Breast epithelium (tissue), 4 donors: Measurements from ENCODE around the gene TRIM65. TPM values are rescaled to one million over a fixed set of nuclear protein-coding genes. Genes with fewer than 3 reads are reported as not detected.
"Not testable (repeated sequence)": the region's sequence is repeated elsewhere in the genome, so short reads cannot be mapped to it uniquely, and the experiment has no call there.

Experiments used
- DNase-seq, 2 donors: peaks; one replicate each; pipeline ENCODE4 v3.0.0-alpha.2; 2019; ENCODE audit warnings: low spot score in 2 of 2
- H3K27ac ChIP-seq, 2 donors: fragments of 200-600 bp; sonication (generic) in 1 of 2; one replicate each; pipeline ENCODE4 v1.5.1; 2016 to 2019; ENCODE audit warnings: mild to moderate bottlenecking in 1 of 2
- H3K27me3 ChIP-seq, 2 donors: fragments of 200-600 bp; sonication (generic) in 1 of 2; one replicate each; pipeline versions ENCODE4 v1.5.1 to v1.6.0; 2017 to 2019; ENCODE audit warnings: control low read depth in 1 of 2, mild to moderate bottlenecking in 1 of 2
- H3K36me3 ChIP-seq: fragments of 200-600 bp; one replicate; pipeline ENCODE4 v1.5.1; 2019
- H3K4me1 ChIP-seq, 2 donors: fragments of 200-600 bp; sonication (generic); one replicate each; pipeline ENCODE4 v1.5.1; 2016 to 2019; ENCODE audit warnings: control low read depth in 1 of 2
- H3K4me3 ChIP-seq, 3 donors: fragments of 200-600 bp; sonication (generic); 1 replicate in 2 of 3; 2 replicates in 1 of 3; pipeline ENCODE4 v1.5.1; 2016 to 2019; ENCODE audit warnings: mild to moderate bottlenecking in 3 of 3, moderate library complexity in 2 of 3
- H3K9me3 ChIP-seq, 2 donors: fragments of 200-600 bp; sonication (generic) in 1 of 2; one replicate each; pipeline ENCODE4 v1.5.1; 2016 to 2019; ENCODE audit warnings: control low read depth in 1 of 2
- POLR2A ChIP-seq: fragments of 450-650 bp; IDR thresholded peaks from one replicate; pipeline ENCODE4 v1.6.1; 2016; ENCODE audit warnings: antibody characterized with exemption, mild to moderate bottlenecking, moderate library complexity
- POLR2AphosphoS5 ChIP-seq, 3 donors: sonication (generic); formaldehyde crosslinking; IDR thresholded peaks; one replicate each; pipeline ENCODE4 v1.6.1; 2017; ENCODE audit warnings: antibody characterized with exemption in 3 of 3
- intact Hi-C: fragments of 100-400 bp; cut with DNase I; formaldehyde crosslinking; loops from one replicate; pipeline ENCODE4 v1.15.1; 2023; ENCODE audit warnings: low total_unique reads
- total RNA-seq, 3 donors: library from RNA; depleted of rRNA; stranded (reverse); fragments of >200 nt; gene quantifications; one replicate each; pipeline ENCODE4 v1.1.0, GENCODE V29; 2016
- TF ChIP-seq, protein P1 (sequence below), 3 donors: fragments of 450-650 bp; IDR thresholded peaks; one replicate each; pipeline ENCODE4 v1.5.1; 2016 to 2017; ENCODE audit warnings: antibody characterized with exemption in 3 of 3, mild to moderate bottlenecking in 3 of 3, moderate library complexity in 3 of 3

The TRIM65 gene
- total RNA-seq, 3 donors from 2014 or later = 16.7 to 28.8 (median 23.3) TPM

DNA sequence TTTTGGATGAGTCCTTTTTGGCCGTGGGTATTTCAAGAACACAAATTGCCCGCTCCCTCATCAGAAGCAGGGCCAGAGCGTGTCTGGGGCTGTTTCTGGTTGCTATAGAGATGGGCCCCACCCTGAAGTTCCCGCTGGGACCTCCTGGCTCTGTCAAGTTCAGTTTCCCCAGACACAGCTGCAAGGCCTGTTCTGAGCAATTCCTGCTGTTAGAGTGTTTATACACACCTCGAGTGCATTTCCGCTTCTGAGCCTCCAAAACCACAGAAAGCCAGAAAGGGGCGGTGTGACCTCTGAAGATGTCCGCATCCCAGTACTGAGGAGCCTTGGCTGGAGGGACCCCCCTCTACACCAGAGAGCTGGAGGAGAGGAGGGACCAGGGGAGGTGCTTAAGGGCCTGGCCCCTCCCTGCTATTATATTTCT lies 32.3 kb downstream of the TRIM65 start:
- H3K4me3 ChIP-seq = no peak overlapping the region
- intact Hi-C loops = no loop called here
- H3K9me3 ChIP-seq = no peaks in the 10 kb centered on the region
- H3K27me3 ChIP-seq = no peaks in the 10 kb centered on the region
- H3K27ac ChIP-seq = peak overlapping the region; percentile 71 to 82
- peak in 1 of 2 donors; percentile 48 for DNase-seq
- TF ChIP-seq POLR2A (no peak), POLR2AphosphoS5 (IDR thresholded peaks at IDR 0.05) (no peak)
- TF ChIP-seq, protein P1, sequence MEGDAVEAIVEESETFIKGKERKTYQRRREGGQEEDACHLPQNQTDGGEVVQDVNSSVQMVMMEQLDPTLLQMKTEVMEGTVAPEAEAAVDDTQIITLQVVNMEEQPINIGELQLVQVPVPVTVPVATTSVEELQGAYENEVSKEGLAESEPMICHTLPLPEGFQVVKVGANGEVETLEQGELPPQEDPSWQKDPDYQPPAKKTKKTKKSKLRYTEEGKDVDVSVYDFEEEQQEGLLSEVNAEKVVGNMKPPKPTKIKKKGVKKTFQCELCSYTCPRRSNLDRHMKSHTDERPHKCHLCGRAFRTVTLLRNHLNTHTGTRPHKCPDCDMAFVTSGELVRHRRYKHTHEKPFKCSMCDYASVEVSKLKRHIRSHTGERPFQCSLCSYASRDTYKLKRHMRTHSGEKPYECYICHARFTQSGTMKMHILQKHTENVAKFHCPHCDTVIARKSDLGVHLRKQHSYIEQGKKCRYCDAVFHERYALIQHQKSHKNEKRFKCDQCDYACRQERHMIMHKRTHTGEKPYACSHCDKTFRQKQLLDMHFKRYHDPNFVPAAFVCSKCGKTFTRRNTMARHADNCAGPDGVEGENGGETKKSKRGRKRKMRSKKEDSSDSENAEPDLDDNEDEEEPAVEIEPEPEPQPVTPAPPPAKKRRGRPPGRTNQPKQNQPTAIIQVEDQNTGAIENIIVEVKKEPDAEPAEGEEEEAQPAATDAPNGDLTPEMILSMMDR (IDR thresholded peaks at IDR 0.05) = peak in 1 of 3 donors; percentile 13
- H3K36me3 ChIP-seq = no peaks in the 10 kb centered on the region
- H3K4me1 ChIP-seq = peaks cover 0 to 4% of the 10 kb centered on the region in 2 donors

DNA sequence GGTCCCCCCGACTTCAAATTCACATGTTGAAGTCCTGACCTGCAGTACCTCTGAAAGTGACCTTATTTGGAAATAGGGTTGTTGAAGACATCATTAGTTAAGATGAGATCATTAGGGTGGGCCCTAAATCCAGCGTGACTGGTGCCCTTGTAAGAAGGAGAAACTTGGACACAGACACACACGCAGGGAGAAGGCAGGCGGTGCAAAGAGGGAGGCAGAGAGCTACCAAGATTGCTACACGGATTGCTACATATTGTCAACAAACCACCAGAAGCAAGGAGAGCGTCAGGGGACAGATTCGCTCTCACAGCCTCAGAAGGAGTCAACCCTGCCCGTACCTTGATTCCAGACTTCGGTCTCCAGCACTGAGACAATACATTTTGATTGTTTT lies 34.8 kb downstream of the TRIM65 start:
- no peaks in the 10 kb centered on the region for H3K27me3 ChIP-seq
- no peak overlapping the region for H3K4me3 ChIP-seq
- H3K36me3 ChIP-seq = no peaks in the 10 kb centered on the region
- TF ChIP-seq, protein P1 (IDR thresholded peaks at IDR 0.05) = no peak
- TF ChIP-seq POLR2A = no peak
- peak in 1 of 3 donors; percentile 31 for TF ChIP-seq POLR2AphosphoS5 (IDR thresholded peaks at IDR 0.05)
- peak overlapping the region in 1 of 2 donors; percentile 12 for H3K27ac ChIP-seq
- no peaks in the 10 kb centered on the region for H3K9me3 ChIP-seq
- DNase-seq = no peak
- no peaks in the 10 kb centered on the region for H3K4me1 ChIP-seq
- intact Hi-C loops = no loop called here

DNA sequence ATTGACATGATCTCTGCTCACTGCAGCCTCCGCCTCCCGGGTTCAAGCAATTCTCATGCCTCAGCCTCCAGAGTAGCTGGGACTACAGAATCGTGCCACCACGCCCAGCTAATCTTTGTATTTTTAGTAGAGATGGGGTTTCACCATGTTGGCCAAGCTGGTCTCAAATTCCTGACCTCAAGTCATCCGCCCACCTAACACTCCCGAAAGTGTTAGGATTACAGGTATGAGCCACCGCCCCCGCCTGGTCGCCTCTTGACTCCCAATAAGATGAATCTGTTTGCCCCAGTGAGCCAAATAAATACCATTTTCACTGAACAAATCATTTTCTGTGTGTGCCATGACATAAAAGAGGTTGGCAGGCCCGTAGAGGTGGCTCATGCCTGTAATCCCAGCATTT lies 37.4 kb downstream of the TRIM65 start:
- H3K27me3 ChIP-seq, intact Hi-C loops, DNase-seq, H3K9me3 ChIP-seq, H3K4me3 ChIP-seq, H3K27ac ChIP-seq, H3K36me3 ChIP-seq, H3K4me1 ChIP-seq: not testable (repeated sequence)

DNA sequence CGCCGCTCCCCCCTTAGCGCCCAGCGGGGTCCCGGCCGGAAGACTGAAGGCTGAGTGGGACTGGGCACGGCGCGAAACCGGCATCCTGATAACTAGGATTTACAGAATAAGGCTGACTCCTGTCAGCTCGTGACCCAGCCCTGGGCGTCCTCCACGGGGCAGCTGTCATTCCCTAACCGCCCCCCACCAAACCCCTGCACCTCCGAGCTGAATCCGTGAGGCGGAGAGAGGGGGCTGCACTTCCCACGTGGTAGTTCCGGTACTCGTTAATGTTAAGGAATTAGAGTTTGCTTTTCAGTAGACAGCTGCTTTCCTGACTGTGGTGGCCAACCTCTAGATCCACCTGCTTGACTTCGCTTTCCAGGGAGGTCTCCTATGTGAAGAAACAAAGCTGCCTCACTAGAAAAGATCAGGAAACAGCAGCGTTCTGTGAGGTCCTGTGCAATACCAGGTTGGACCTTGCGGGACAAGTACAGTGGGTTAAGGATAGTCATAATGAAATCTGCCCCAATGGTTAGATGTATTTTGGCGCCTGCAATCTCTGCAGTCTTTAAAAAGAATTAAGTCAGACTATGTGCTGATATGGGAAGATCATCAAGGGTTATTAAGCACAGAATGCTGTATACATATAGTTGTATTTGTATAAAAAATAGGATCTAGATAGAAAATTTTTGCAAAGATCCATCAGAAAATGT lies 40.5 kb downstream of the TRIM65 start:
- H3K9me3 ChIP-seq = no peaks in the 10 kb centered on the region
- peak overlapping the region; percentile 87 to 99 (median 91) for H3K4me3 ChIP-seq
- TF ChIP-seq POLR2AphosphoS5 (IDR thresholded peaks at IDR 0.05) (no peak), POLR2A (no peak)
- TF ChIP-seq, protein P1 (IDR thresholded peaks at IDR 0.05) = peak in 2 of 3 donors; percentile 8 to 16
- DNase-seq = no peak
- peak overlapping the region; percentile 99 for H3K27ac ChIP-seq
- no peaks in the 10 kb centered on the region for H3K36me3 ChIP-seq
- peaks cover 0 to 5% of the 10 kb centered on the region in 2 donors for H3K4me1 ChIP-seq
- intact Hi-C loops = no loop called here
- H3K27me3 ChIP-seq = no peaks in the 10 kb centered on the region

DNA sequence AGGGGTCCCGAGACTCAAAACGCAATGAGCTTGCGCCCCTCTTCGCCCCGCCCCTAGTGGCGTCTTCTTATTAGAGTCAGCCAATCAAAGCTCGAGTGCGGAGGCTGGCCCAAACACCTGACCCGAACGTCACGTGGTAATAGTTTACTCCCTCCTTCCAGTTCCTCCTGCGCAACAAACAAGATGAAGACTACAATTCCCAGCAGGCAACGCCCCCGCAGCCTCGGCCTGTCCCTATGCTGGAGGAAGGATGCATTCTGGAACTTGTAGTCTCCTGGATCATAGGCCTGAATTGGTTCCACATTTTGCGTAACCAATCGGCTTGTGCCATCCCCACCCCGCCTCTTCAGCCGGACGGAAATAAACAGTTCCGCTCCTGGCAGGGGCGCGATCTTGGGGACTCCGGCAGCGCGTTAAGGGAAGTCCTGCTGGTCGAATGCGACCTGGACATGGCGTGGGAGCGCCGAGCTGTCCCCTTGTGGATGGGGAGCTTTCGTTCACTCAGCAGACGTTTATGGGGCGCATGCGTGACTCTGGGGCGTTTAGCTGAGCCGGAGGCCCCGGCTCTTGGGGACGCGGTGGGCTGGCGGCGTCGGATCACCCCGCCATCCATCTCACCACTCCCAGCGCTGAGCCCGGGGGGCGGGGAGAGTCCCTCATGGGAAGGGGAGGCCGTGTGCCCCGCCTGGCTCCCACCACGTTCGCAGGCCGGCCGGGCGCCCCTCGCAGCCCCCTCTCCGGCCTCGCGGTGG lies 41.3 kb downstream of the TRIM65 start, which contains the start of gene WBP2:
Gene WBP2 (minus strand): TSS at position 26 of the 752 bp plus-strand sequence. CDS start 38 bp downstream, outside the sequence.
- H3K36me3 ChIP-seq = no peaks in the 10 kb centered on the region
- peak within 1 kb of the TSS; percentile 87 to 99 (median 91) for H3K4me3 ChIP-seq
- no peaks in the 10 kb centered on the region for H3K27me3 ChIP-seq
- peak; percentile 99 to 100 (median 99) for TF ChIP-seq POLR2AphosphoS5 (IDR thresholded peaks at IDR 0.05)
- peak; percentile 99 for TF ChIP-seq POLR2A
- TF ChIP-seq, protein P1 (IDR thresholded peaks at IDR 0.05) = peak; percentile 6 to 56 (median 19)
- H3K4me1 ChIP-seq = peaks cover 0 to 9% of the 10 kb centered on the region in 2 donors
- intact Hi-C loops = no loop called here
- peak within 1 kb of the TSS; percentile 99 for H3K27ac ChIP-seq
- no peaks in the 10 kb centered on the region for H3K9me3 ChIP-seq
- peak; percentile 98 to 100 for DNase-seq
